CD4-positive, alpha-beta T cell (primary cell): Measurements from ENCODE around the gene VSIG10L2. TPM values are rescaled to one million over a fixed set of nuclear protein-coding genes. Genes with fewer than 3 reads are reported as not detected.

Experiments used
- ATAC-seq: fragments of 200-7000 bp; cut with Tn5 transposase; one replicate; pipeline ENCODE4 v1.10.0; 2022; ENCODE audit warnings: mild to moderate bottlenecking; ENCODE audit not compliant: poor library complexity
- CTCF ChIA-PET: fragments of 350-600 bp; sonication (Branson Sonifier 250); formaldehyde crosslinking; loops from one replicate; lab custom pipeline; 2021; ENCODE audit warnings: antibody characterized with exemption, inconsistent platforms; lab: Charles Lee
- POLR2A ChIA-PET: fragments of 350-600 bp; sonication (Branson Sonifier 250); formaldehyde crosslinking; loops from one replicate; lab custom pipeline; 2021; ENCODE audit warnings: antibody characterized with exemption, inconsistent platforms; lab: Charles Lee
- DNase-seq, 14 experiments: peaks; one replicate each; pipeline ENCODE4 v3.0.0-alpha.2; 2013 to 2020; ENCODE audit warnings: mixed read lengths in 2 of 14
- H3K27ac ChIP-seq, 2 donors: one replicate each; pipeline versions ENCODE4 v1.5.1 to v1.7.0; 2013; ENCODE audit warnings: low read length in 2 of 2, low read depth in 1 of 2, mild to moderate bottlenecking in 1 of 2
- H3K27me3 ChIP-seq, 2 experiments: 1 replicate in 1 of 2; 2 replicates in 1 of 2; pipeline versions ENCODE4 v1.6.1 to v1.7.0; 2013; ENCODE audit warnings: low read length in 2 of 2, control low read depth in 1 of 2, mild to moderate bottlenecking in 1 of 2, moderate library complexity in 1 of 2; ENCODE audit not compliant: insufficient read depth in 2 of 2, control insufficient read depth in 1 of 2
- H3K36me3 ChIP-seq: one replicate; pipeline ENCODE4 v1.6.1; 2013; ENCODE audit warnings: low read length, control low read depth; ENCODE audit not compliant: insufficient read depth
- H3K4me1 ChIP-seq: one replicate; pipeline ENCODE4 v1.6.1; 2013; ENCODE audit warnings: low read length, control low read depth; ENCODE audit not compliant: insufficient read depth
- H3K4me3 ChIP-seq: one replicate; pipeline ENCODE4 v1.5.1; 2013; ENCODE audit warnings: mild to moderate bottlenecking, low read length, moderate library complexity
- H3K9me3 ChIP-seq, 2 experiments: 1 replicate in 1 of 2; 2 replicates in 1 of 2; pipeline versions ENCODE4 v1.6.1 to v1.7.0; 2013; ENCODE audit warnings: low read length in 2 of 2, mild to moderate bottlenecking in 2 of 2, control low read depth in 1 of 2, moderate library complexity in 1 of 2; ENCODE audit not compliant: control insufficient read depth in 1 of 2, insufficient read depth in 1 of 2
- H3K27ac Mint-ChIP-seq: one replicate; pipeline ENCODE4 v1.8.0; 2020; ENCODE audit warnings: mixed read lengths
- H3K27me3 Mint-ChIP-seq: one replicate; pipeline ENCODE4 v1.8.0; 2021; ENCODE audit warnings: mixed read lengths
- H3K36me3 Mint-ChIP-seq: one replicate; pipeline ENCODE4 v1.8.0; 2021; ENCODE audit warnings: low read depth, mixed read lengths
- H3K4me1 Mint-ChIP-seq: one replicate; pipeline ENCODE4 v1.8.0; 2021; ENCODE audit warnings: low read depth, mixed read lengths
- H3K4me3 Mint-ChIP-seq: one replicate; pipeline ENCODE4 v1.8.0; 2020; ENCODE audit warnings: mild to moderate bottlenecking, mixed read lengths
- H3K9me3 Mint-ChIP-seq: one replicate; pipeline ENCODE4 v1.8.0; 2020; ENCODE audit warnings: mixed read lengths
- intact Hi-C, 2 experiments: fragments of 100-400 bp; cut with DNase I in 1 of 2; cut with micrococcal nuclease in 1 of 2; formaldehyde crosslinking; loops; one replicate each; pipeline versions ENCODE4 v1.15.1 to v1.9.0; 2023 to 2025; cut with DNase I, micrococcal nuclease
- total RNA-seq, 174 experiments: library from RNA in 2 of 174; stranded (reverse) in 2 of 174; gene quantifications; one replicate each; pipeline ENCODE4 v1.2.3 and lab custom pipeline; 2021 to 2026
- TF ChIP-seq, protein P1 (sequence below): fragments of 200-600 bp; IDR thresholded peaks from one replicate; pipeline ENCODE4 v1.8.0; 2022; ENCODE audit warnings: antibody characterized with exemption, mild to moderate bottlenecking

VSIG10L2 gene
- total RNA-seq, 2 experiments from 2014 or later = not detected

DNA sequence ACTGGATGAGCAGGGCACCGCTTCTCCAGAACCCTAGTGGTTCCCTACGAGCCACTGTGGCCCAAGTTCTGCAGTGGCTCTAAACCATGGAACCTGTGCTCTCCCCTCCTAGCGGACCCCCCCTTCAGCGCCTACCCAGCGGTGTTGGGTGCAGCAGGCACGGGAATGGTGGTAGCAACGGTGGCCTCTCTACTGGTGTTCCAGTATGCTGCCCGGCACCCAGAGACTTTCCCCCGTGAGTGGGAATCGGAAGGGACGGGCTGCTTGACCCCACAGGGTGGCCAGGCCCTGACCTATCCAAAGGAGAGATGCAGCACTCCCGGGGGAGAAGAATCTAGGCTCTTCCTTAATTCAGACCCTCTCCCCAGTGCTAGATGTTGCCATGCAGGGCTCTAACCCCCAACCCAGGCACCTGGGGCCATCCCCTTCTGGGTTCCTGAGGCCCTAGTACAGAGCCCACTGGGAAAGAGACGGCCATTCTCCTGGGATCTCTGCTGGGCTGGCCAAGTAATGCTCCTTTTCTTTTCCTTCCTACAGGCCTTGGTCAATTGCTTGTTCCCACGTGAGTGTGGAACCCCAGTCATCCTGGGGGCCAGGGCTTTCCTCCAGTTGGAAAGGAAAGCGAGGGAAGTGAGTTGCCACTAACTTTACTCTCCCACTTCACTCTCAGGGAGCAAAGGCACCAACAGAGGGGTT, 9.2 kb downstream of the VSIG10L2 start:
- POLR2A ChIA-PET = no interaction called here

DNA sequence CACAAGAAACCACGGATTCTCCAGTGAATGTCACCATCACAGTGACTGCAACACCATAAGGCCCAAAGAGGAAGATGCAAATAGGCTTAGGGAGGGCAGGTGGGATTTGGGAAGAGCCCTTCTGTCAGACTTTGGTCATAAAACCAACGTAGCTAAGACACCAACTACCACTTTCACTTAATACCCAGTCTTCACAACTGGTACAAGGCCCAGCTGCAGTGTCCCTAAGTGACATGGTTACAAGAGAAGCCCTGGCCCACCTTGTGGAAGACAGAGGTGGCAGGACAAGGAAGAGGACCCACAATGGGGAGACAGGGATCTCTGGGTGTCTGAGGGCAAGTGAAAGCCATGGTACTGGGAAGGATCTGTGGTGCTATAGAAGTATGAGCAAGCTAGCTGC, 10.0 kb downstream of the VSIG10L2 start:
- no peaks in the 10 kb centered on the region for H3K9me3 Mint-ChIP-seq
- CTCF ChIA-PET = no interaction called here

More for the DNA sequence above, 9.2 kb downstream of the VSIG10L2 start:
- CTCF ChIA-PET = no interaction called here
- Histone ChIP-seq H3K9me3 (no peaks in the 10 kb centered on the region), H3K4me3 (no peak overlapping the region), H3K36me3 (no peaks in the 10 kb centered on the region), H3K27ac (no peak overlapping the region), H3K4me1 (peaks cover 3% of the 10 kb centered on the region), H3K27me3 (no peaks in the 10 kb centered on the region)
- intact Hi-C loops = no loop called here
- ATAC-seq (no peak), DNase-seq (no peak)
- Mint-ChIP-seq H3K4me3 (no peak overlapping the region), H3K36me3 (no peaks in the 10 kb centered on the region), H3K27me3 (no peaks in the 10 kb centered on the region), H3K27ac (no peak overlapping the region), H3K9me3 (no peaks in the 10 kb centered on the region), H3K4me1 (peaks cover 6% of the 10 kb centered on the region)
- TF ChIP-seq, protein P1, sequence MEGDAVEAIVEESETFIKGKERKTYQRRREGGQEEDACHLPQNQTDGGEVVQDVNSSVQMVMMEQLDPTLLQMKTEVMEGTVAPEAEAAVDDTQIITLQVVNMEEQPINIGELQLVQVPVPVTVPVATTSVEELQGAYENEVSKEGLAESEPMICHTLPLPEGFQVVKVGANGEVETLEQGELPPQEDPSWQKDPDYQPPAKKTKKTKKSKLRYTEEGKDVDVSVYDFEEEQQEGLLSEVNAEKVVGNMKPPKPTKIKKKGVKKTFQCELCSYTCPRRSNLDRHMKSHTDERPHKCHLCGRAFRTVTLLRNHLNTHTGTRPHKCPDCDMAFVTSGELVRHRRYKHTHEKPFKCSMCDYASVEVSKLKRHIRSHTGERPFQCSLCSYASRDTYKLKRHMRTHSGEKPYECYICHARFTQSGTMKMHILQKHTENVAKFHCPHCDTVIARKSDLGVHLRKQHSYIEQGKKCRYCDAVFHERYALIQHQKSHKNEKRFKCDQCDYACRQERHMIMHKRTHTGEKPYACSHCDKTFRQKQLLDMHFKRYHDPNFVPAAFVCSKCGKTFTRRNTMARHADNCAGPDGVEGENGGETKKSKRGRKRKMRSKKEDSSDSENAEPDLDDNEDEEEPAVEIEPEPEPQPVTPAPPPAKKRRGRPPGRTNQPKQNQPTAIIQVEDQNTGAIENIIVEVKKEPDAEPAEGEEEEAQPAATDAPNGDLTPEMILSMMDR = no peak

DNA sequence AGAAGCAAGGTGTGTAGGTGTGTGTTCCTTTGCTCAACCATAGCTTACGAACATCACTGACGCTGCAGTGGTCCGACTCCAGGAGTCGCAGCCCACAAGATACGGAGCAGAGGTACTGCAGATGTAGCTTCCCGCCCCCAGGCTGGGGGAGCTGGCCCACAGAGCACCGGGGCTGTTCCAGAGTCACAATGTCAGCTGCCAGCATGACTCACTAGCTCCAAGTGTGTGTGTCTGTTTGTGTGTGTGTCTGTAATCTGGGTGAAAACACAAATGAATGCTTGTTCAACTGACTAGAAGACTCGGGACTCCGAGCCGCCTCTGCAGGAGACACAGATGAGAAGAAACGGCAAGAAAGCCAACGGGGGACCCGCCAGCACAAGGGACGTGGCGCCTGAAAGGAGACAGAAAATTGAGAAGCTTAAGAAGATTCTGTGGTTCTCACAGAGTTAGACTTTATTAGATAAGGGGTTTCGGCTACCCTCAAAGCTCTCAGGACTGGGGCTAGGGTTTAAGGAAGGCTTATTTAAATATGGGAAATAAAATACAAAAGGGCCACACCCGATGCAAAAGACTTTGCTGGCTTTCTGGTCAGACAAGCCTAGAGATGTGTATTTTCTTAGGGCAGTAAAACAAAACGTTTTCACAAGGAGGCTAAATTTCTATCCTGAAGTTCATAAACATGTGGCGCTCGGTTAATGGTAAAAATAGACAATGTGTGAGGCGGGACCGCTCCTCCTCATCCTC, 10.7 kb downstream of the VSIG10L2 start:
- TF ChIP-seq, protein P1 = no peak
- Histone ChIP-seq H3K27me3 (no peaks in the 10 kb centered on the region), H3K4me1 (peaks cover 3% of the 10 kb centered on the region), H3K4me3 (no peak overlapping the region), H3K36me3 (no peaks in the 10 kb centered on the region), H3K9me3 (no peaks in the 10 kb centered on the region), H3K27ac (no peak overlapping the region)
- Mint-ChIP-seq H3K27me3 (no peaks in the 10 kb centered on the region), H3K4me3 (no peak overlapping the region), H3K4me1 (peaks cover 6% of the 10 kb centered on the region), H3K36me3 (peaks cover 2% of the 10 kb centered on the region), H3K27ac (no peak overlapping the region), H3K9me3 (no peaks in the 10 kb centered on the region)
- POLR2A ChIA-PET = no interaction called here
- no peak for DNase-seq
- no peak for ATAC-seq
- intact Hi-C loops = no loop called here
- CTCF ChIA-PET = no interaction called here

More for the DNA sequence above, 10.0 kb downstream of the VSIG10L2 start:
- ATAC-seq (no peak), DNase-seq (no peak)
- Mint-ChIP-seq H3K4me3 (no peak overlapping the region), H3K27ac (no peak overlapping the region), H3K4me1 (peaks cover 6% of the 10 kb centered on the region), H3K27me3 (no peaks in the 10 kb centered on the region), H3K36me3 (no peaks in the 10 kb centered on the region)
- H3K27ac ChIP-seq = no peak overlapping the region
- POLR2A ChIA-PET = no interaction called here
- H3K4me1 ChIP-seq = peaks cover 3% of the 10 kb centered on the region
- no peaks in the 10 kb centered on the region for H3K36me3 ChIP-seq
- no peaks in the 10 kb centered on the region for H3K27me3 ChIP-seq
- H3K4me3 ChIP-seq = no peak overlapping the region
- intact Hi-C loops = no loop called here
- H3K9me3 ChIP-seq = no peaks in the 10 kb centered on the region
- TF ChIP-seq, protein P1 = no peak
